Nephron progenitor cell (in vitro differentiated cells): ENCODE data around the gene GPR157.

Experiments used
- DNase-seq: peaks from one replicate; pipeline ENCODE4 v3.0.0; 2021
- H3K27ac Mint-ChIP-seq: 2 replicates; pipeline ENCODE4 v1.8.0; 2021; ENCODE audit warnings: mild to moderate bottlenecking, moderate library complexity, mixed read lengths
- H3K27me3 Mint-ChIP-seq: 2 replicates; pipeline ENCODE4 v1.8.0; 2021; ENCODE audit warnings: mild to moderate bottlenecking, low read depth, mixed read lengths; ENCODE audit not compliant: poor library complexity
- H3K36me3 Mint-ChIP-seq: 2 replicates; pipeline ENCODE4 v1.8.0; 2021; ENCODE audit warnings: low read depth, mixed read lengths
- H3K4me1 Mint-ChIP-seq: 2 replicates; pipeline ENCODE4 v1.8.0; 2021; ENCODE audit warnings: mixed read lengths
- H3K4me3 Mint-ChIP-seq: 2 replicates; pipeline ENCODE4 v1.8.0; 2021; ENCODE audit warnings: mild to moderate bottlenecking, moderate library complexity, mixed read lengths
- H3K9me3 Mint-ChIP-seq: 2 replicates; pipeline ENCODE4 v1.8.0; 2021; ENCODE audit warnings: mild to moderate bottlenecking, moderate library complexity, mixed read lengths
- CTCF ChIP-seq: fragments of 200-600 bp; sonication (generic); IDR thresholded peaks from 2 replicates; pipeline ENCODE4 v1.5.0; 2021; ENCODE audit warnings: antibody characterized with exemption

GPR157 gene

DNA sequence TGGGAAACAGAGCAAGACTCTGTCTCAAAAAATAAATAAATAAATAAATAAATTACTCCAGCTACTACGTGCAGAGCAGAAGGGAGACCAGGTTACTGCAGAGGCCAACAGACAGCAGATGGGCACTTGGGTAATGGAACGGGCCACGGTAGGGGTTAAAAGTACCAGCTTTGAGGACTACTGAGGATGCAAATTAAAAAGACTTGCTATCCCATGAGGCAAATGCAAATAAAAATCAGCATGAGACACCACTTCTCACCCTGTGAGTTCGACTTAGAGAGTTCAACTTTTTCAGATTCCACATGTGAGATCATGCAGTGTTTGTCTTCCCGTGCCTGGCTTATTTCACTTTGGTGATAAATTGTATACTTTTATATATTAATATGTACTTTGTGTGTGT, 66.1 kb downstream of the GPR157 start:
- Mint-ChIP-seq H3K27me3 (no peaks in the 10 kb centered on the region), H3K4me1 (peaks cover 55% of the 10 kb centered on the region), H3K27ac (no peak overlapping the region), H3K4me3 (no peak overlapping the region), H3K36me3 (no peaks in the 10 kb centered on the region), H3K9me3 (no peaks in the 10 kb centered on the region)
- no peak for TF ChIP-seq CTCF
- DNase-seq = no peak

DNA sequence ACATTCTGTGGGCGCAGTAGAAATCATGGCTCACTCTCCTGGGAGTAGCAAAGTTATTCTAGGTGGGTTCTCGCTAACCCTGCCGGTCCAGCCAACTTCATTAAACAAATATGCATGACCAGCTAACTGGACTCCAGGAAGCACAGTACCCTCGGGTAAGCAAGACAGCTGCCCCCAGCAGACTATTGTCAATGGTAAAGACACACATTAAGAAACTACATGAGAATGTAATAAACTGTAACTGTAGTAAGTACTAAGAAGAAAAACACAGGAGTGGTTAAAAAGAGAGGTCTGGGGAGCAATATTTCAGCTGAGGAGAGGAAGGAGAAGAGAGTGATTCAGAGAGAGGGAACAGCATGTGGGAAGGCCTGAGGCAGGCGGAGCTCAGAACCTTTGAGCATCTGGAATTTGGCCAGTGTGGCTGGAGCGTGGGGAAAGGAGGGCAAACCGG, 66.9 kb downstream of the GPR157 start:
- Mint-ChIP-seq H3K36me3 (no peaks in the 10 kb centered on the region), H3K4me3 (no peak overlapping the region), H3K27ac (no peak overlapping the region), H3K4me1 (peaks cover 49% of the 10 kb centered on the region), H3K9me3 (no peaks in the 10 kb centered on the region), H3K27me3 (no peaks in the 10 kb centered on the region)
- no peak for TF ChIP-seq CTCF
- no peak for DNase-seq

- no peak for TF ChIP-seq CTCF
- H3K27me3 Mint-ChIP-seq = no peaks in the 10 kb centered on the region
- H3K36me3 Mint-ChIP-seq = no peaks in the 10 kb centered on the region
- no peak overlapping the region for H3K4me3 Mint-ChIP-seq
- no peaks in the 10 kb centered on the region for H3K9me3 Mint-ChIP-seq
- DNase-seq = no peak
- H3K27ac Mint-ChIP-seq = no peak overlapping the region
- H3K4me1 Mint-ChIP-seq = peaks cover 43% of the 10 kb centered on the region
Measured at GRCh38 chr1:9061252-9061960, 67.5 kb downstream of the GPR157 start.

- Mint-ChIP-seq H3K4me3 (no peak overlapping the region), H3K27ac (no peak overlapping the region), H3K9me3 (no peaks in the 10 kb centered on the region), H3K4me1 (peaks cover 34% of the 10 kb centered on the region), H3K36me3 (no peaks in the 10 kb centered on the region), H3K27me3 (peaks cover 3% of the 10 kb centered on the region)
- TF ChIP-seq CTCF = no peak
- no peak for DNase-seq
Measured at GRCh38 chr1:9059891-9060744, 68.8 kb downstream of the GPR157 start.

DNA sequence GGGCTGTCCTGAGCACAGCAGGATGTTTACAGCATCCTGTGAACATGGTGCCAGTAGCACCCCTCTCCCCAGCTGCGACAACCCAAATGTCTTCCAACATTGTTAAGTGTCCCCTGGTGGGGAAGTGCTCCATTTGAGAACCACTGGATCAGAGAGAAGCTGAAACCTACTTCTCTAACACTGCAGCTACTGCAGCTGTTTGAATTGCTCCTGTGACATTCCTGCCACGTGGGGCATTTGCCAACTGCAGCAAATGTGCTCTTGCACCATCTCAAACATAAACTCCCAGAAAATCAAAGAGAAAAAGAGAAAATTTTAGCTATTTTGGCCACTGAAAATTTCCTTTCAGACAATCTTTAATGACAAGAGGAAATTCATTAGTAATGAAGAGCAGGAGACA, 70.4 kb downstream of the GPR157 start:
- Mint-ChIP-seq H3K36me3 (no peaks in the 10 kb centered on the region), H3K9me3 (no peaks in the 10 kb centered on the region), H3K27ac (no peak overlapping the region), H3K27me3 (peaks cover 3% of the 10 kb centered on the region), H3K4me3 (no peak overlapping the region), H3K4me1 (peaks cover 23% of the 10 kb centered on the region)
- DNase-seq = no peak
- no peak for TF ChIP-seq CTCF
